Ramos (cell line): ENCODE data around the gene NCOA1.
"Not testable (repeated sequence)": the region's sequence is repeated elsewhere in the genome, so short reads cannot be mapped to it uniquely, and the experiment has no call there.

Experiments used
- in situ Hi-C: fragments of 300-500 bp; cut with MboI; formaldehyde crosslinking; loops from one replicate; pipeline ENCODE4 v1.14.3; 2022; ENCODE audit warnings: low sequenced_read_pairs; ENCODE audit not compliant: unreplicated experiment

Gene NCOA1

DNA sequence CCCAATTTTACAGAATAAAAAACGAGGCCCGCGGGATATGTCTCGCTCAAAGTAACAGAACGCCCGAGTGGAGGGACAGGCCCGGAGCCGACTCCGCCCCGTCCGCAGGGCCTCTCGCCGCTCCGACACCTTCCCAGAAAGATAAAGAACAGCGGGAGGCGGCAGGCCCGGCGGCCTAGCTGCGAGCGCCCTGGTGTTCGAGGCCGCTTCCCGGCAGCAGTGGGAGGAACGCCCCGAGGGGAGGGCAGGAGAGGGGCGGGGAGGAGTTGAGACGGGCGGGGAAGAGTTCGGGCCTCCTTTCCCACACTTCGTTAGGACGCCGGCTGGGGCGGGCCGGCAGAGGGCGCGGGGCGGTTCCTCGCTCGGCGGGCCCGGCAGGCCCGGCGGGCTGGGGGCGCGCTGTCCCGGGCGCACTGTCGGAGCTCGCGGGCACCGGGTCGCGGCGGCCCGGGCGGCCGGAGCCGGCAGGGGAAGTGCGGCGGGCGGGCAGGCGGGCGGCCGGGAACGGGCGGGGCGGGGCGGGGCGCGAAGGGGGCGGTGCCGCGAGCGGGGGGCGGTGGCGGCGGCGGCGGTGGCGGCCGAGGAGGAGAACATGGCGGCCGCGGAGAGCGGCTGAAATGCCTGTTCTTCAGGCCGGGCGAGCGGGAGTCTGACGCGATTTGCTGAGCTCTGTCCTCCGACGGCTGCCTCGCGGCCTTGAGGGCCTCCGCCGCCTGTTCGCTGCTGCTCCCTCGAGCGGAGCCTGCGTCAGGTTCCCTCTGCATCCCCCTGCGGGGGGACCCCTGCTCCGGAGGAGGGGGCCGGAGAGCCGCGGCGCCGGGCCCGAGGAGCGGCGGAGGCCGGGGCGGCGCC, at the start of gene NCOA1:
NCOA1 (plus strand) TSS at position 565 of the 852 bp plus-strand sequence. CDS start 167,424 bp downstream, outside the sequence.
- in situ Hi-C loops, result no loop called here

DNA sequence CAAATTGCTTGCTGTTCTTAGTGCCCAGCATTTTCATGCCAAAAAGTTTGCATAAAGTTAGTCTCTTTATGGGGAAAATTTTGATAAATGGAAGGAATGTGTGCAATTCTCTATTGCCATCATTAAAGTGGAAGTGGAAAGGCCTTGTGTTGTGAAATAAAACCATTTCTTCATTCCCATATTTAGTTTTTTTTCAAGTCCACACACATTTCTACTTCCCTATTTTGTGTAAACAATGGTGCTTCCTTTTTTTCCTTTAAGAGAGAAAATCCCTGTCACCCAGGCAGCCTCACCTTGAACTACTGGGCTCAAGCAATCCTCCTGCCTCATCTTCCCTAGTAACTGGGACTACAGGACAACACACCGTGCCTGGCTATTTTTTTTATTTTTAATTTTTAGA, 42.3 kb upstream of the NCOA1 start:
- in situ Hi-C loops, result no loop called here

DNA sequence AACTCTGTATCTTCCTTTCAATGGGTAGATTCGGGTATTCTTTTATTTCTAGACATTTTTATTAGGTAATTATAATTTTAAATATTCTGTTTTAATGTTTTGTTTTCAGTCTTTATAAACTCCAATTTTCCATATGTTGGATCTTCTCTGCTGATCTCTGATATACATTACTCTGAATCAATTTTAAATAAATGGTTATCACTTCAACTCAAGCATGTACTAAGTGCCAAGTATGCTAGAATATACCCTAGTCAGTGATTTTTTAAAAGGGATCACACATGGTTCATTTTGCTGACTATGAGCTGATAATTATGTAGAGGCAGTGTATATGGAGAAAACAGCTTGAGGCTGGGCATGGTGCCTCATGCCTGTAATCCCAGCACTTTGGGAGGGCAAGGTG, 41.7 kb upstream of the NCOA1 start:
- in situ Hi-C loops, result no loop called here

DNA sequence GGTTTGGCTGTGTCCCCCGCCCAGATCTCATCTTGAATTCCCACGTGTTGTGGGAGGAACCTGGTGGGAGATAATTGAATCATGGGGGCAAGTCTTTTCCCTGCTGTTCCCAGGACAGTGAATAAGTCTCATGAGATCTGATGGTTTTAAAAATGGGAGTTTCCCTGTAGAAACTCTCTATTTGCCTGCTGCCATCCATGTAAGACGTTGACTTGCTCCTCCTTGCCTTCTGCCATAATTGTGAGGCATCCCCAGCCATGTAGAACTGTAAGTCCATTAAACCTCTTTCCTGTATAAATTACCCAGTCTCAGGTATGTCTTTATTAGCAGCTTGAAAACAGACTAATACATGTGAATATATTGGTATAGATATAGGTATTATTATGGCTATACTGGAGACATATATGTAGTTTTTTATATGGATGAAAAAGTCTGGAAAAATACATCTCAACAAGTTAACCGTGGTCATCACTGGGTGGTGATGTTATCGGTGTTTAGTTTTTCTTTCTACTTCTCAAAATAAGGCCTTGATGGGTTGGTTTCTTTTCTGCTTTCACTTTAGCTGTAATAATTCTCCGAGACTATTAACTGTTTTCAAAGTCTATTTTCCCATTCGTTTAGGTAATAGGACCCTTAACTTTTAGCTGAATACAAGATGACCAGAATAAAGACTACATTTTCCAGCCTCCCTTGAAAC, 39.1 kb upstream of the NCOA1 start:
- in situ Hi-C loops, result no loop called here

DNA sequence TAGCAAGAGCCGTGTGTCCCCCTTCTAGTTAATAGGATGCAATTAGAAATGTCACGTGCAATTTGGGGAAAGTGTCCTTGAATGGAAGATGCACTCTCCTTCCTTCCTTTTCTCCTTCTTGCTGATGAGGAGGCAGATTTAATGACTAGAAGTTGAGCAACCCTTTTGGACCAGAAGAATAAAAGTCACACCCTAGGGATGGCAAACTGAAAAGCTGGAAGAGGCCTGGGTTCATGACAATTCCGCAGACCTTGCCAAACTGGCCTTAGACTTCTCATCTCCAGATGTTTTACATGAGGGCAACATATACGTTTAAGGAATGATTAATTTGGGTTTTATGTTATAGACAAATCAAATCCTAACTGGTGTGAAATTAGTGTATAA, 38.6 kb upstream of the NCOA1 start:
- in situ Hi-C loops, result no loop called here

DNA sequence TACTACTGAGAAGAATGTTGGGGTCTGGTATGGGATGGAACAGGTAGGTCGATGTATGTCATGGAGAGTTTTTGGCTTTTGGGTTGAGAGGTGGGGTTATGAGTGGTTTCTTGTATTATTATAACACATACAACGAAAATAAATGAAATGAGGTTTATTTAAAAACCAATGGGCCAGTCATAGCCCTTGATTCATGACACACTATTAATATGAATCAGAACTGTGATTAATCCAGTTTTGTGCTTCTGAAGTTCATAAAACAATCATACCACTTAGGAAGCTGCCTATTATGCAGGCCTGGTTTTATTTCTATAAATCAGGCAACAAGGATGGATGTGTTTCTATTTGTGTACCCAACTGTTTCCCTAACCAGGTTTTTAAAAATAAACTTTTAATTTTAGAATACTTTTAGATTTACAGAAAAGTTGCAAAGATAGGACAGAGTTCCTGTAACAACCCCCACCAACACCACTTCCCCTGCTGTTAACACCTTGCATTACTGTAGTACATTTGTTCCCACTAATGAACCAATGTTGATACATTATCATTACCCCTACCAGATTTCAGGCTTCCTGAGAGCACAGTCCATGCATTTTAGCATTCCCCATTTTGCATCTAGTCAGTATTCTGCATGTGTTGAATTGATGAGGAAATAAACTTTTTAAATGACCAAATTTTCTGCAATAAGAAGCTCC, 37.5 kb upstream of the NCOA1 start:
- in situ Hi-C loops, result no loop called here

DNA sequence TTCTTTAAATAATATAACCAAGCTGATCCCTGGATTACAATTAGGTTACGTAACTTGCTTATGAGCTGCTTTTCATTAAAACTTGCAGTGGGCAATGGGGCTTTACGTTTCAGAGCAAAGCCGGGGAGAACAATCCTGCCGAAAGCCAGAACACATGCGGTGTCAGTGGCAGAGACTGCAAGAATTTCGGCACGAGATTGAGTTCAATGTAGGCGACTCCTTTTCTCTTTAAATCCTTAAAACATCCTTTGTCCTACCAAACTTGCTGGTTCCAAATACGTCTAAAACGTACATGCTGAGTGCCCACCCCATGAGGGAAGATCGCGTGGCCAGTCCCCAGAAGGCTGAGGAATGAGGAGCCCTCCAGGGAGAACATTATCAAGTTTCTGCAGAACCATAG, 36.8 kb upstream of the NCOA1 start:
- in situ Hi-C loops, result no loop called here

DNA sequence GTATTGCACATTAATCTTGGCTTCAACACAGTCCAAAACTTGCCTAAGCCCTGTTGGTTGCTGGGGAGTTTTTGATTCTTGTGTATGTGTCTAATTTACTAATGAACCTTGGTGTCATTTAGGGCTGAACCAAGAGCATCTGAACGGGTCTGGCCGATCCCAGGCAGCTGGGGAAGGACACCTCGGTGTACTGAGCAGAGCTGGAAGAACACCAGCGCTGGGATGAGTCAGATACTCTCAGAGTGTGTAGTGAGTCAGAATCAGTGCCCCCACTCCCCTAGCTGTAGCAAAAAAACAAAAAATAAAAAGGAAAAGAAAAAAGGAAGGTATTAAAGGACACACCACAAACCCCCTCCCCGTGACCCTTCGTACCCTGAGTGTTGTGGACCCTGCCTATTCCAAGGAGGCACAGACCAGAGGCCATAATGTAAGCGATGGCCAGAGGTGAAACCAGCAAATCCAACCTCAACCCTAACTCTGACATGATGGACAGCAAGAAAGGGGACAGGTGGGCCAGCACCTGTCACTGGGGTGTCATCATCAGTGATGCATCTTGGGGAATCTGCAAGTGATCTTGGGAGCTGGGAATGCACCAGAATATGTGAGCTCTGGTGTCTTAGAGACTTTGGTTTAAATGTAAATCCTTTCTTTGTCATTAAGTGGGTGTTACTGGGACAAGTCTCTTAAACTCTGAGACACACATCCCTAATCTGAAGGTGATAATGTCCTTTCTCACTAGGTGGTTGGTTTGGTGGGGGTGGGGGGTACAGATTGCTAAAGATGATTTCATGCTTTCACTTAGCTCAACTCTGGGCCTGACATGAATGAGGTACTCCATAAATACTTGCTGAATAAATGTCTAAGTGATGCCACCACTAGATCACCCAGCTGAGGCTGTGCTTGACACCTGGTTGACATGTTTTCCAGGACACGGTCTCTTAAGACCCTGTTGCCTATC, 34.2 kb upstream of the NCOA1 start:
- in situ Hi-C loops, result no loop called here

DNA sequence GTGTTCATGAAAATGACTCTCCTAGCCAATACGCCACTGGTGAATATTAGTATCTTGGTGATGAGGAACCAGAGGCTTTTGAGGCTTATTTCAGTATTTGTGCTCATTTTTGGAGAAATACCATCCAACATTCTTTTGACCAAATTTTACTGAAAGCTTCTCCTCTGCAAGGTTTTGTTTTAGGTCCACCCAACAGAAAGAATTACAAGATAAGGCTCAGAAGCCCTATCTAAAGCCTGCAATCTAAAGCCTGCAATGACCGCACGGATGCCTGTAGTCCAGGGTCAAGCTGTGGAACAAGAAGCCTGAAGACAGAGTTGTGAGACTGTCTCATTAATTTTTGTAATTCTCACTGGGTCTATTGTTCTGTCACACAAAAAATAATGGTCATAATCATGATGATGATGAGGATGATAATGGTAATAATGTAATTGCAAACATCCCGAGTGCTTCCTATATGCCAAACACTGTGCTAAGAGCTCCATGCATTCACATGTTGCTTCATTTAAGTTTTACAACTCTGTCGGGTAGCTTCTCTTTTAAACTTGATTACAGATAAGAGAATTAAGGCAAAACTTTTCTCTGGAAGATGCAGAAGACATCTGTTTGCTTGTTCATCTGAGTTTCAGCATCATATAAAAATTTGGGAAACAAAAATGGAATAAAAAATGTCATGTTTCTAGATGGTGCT, 33.2 kb upstream of the NCOA1 start:
- in situ Hi-C loops, result no loop called here

DNA sequence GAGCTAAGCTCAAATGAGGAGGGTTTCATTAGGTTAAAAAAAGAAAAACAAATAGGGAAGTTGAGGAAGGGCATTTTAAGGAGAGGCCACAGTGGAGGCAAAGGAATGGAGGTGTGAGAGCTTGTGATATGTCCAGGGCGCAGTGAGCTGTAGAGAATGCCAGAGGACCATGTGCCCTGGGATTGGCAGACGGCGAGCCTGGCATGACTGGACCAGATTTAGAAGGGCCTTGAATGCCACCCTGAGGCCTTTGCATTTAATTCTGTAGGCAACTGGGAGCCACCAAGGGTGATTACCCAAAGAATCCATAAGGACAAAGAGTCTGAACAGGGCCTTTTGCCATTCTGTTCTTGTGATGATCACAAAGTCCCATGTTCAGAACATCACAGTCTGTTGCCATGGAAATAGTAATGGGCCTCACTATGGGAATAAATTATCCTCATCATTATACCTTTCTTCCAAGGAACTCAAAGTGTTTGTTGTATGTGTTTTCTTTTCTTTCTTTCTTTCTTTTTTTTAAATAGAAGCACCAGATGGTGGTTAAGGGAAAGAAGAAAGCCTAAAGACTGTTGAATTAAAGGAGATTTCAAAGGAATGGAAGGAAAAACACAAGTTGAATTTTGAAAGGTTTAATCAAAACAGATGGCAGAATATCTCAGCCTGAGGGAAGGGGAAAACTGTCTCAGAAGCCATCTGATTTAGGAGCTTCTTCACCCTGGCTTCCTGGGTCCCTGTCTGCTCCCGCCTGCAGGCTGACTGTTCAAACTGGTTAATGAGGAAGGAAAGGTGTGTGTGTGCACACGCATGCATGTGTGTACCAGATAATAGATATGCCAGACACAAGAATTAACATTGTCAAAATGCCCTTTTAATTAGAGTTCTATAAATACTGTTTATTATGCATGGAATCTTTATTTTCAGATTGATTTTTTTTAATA, 31.6 kb upstream of the NCOA1 start:
- in situ Hi-C loops, result no loop called here

DNA sequence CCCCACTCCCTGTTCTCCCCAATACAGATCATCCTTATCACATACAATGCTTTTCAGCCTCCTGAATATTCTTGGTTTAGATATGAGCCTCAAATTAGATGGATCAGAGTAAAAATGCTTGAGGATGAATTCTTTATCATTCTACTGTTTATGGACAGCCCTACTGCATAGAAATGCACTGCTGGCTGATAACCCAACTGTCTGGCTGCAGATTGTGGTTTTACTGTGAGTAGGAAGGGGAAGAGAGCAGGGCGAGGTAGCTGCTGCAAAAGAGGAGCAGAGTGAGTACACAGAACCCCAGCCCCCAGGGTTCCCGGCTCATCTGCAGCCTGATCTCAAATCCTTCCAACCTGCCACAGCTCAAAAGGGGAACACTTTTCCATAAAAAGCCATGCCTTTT, 29.4 kb upstream of the NCOA1 start:
- in situ Hi-C loops, result no loop called here

DNA sequence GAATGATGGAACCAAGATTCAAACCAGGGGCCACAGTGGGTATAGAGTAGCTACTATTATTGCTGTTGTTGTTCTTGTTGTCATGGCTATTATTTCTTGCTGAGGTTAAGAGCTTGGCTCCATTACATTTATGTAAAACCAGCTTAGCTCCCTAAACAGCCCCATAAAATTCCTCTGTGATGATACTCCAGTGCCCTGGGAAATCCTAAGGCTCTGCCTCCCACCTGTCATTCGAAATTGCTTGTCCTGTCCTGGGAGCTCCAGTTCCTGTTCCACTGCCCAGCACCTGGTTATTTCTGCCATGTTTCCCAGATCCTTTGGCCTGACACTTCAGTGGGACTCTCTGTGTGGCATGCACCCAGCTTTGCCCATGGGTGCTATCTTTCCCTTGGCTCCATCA, 27.8 kb upstream of the NCOA1 start:
- in situ Hi-C loops, result no loop called here

DNA sequence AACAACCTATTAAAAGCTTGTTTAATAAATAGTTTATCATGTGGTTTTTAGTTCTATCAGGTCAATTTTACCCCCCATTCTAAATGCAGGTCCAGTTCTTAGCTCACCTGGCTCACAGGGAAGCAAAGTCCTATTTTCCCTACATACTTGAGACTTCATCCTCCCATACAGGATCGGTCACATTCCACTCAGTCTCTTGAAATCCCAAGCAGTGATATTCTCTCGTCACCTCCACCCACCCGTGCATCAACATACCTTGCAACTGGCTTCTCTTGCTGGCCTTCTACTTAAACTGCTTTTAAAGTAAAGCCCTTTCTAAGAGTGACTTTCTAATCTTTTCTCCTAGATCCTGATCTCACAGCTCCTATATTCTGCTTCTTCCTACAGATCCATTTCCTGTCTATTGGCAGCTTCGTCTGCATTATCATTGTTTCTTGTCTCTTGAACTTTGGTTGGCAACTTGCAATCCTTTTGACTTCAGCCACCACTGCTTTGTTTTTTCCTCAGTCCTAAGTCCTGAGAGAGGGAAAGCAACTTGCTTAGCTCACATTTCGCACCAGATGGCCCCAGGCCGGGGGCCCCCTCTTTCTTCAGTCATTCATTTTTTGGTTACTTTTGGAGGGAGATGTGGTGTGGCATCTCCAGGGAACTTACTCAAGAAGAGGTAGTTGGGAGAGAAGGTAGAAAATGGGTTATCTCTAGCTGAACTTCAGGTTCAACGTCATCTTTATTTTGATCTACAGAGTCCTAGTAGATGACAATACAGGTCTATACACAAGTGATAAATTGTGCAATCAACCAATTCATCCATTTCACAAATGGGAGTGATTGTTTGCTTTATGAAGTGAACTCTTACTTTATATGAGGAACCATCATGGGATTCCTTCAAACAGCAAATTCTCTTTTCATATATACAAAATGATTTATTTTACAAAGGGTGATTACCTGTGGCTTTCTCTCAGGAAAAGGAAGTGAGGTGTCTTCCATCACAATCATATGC, 23.9 kb upstream of the NCOA1 start:
- in situ Hi-C loops, result no loop called here

DNA sequence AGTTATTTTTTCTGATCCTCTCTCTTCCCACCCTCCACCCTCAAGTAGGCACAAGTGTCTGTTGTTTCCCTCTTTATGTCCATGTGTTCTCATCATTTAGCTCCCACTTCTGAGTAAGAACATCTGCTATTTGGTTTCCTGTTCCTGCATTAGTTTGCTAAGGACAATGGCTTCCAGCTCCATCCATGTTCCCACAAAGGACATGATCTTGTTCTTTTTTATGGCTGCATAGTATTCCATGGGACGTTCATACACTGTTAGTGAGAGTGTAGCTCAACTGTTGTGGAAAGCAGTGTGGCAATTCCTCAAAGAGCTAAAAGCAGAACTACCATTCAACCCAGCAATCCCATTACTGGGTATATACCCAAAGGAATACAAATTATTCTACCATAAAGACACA, 22.6 kb upstream of the NCOA1 start:
- in situ Hi-C loops, result not testable (repeated sequence)

DNA sequence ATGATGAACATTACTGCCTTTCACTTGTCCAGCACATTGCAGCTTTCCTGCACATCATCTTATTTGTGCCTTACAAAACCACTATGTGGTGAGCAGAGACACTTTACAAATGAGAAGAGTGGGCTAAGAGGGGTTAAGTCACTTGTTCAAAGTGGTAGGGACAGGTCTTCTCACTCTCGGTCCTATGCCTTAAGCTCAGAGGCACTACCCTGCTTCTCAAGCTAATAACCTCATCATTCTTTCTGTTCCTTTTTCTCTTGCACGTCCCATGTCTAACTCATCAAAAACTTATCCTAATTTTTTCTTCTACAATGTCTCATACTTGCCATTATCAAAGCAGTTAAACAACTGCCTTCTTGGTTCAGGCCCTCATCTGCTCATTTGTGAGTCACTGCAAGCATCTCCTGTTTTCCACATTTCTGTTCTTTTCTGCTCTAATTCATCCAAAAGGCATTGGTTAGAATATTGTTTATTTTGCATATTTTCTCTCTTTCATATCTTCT, 21.9 kb upstream of the NCOA1 start:
- in situ Hi-C loops, result no loop called here

DNA sequence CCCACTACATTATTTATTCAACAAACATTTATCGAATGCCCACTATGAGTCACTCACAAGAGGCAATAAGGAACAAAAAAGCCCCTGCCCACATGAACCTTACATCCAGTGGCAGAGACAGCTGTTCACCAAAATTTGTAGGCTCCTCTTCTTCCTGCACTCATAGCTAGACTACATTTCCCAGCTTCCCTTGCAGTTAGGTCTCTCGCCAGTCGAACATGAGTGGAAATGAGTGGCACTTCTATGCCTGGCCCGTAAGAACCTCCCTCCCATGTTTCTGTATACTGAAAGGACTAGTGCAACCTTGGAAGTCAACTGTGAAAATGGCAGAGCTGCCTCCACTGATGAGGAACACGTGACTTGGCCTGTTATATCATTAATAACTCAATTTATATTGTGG, 19.4 kb upstream of the NCOA1 start:
- in situ Hi-C loops, result no loop called here

DNA sequence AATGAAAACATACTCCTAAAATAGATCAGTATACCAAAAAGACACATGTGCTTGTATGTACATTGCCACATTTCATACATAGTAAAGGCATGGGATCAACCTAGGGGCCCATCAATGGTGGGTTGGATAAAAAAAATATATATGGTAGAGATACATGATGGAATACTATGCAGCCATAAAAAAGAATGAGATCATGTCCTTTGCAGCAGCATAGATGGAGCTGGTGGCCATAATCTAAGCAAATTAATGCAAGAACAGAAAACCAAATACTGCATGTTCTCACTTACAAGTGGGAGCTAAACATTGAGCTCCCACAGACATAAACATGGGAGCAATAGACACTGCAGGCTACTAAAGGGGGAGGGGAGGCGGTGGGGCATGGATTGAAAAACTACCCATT, 18.6 kb upstream of the NCOA1 start:
- in situ Hi-C loops, result no loop called here
